Activated B cell treated with CpG ODN at 0.5 μM for 24 hours (primary cell): ENCODE data around the gene HHIP. TPM values are rescaled to one million over a fixed set of nuclear protein-coding genes. Genes with fewer than 3 reads are reported as not detected.

ENCODE experiments used
- ATAC-seq: fragments of 200-7000 bp; cut with Tn5 transposase; one replicate; pipeline ENCODE4 v1.10.0; 2021; ENCODE audit warnings: low read depth, mild to moderate bottlenecking, moderate library complexity
- CTCF ChIA-PET: fragments of 350-600 bp; sonication (Branson Sonifier 250); formaldehyde crosslinking; loops from one replicate; lab custom pipeline; 2021; ENCODE audit warnings: antibody characterized with exemption; lab: Charles Lee
- POLR2A ChIA-PET: fragments of 350-600 bp; sonication (Branson Sonifier 250); formaldehyde crosslinking; loops from one replicate; lab custom pipeline; 2021; ENCODE audit warnings: antibody characterized with exemption; lab: Charles Lee
- DNase-seq: peaks from one replicate; pipeline ENCODE4 v3.0.0; 2022
- H3K27ac Mint-ChIP-seq: one replicate; pipeline ENCODE4 v1.8.0; 2020; ENCODE audit warnings: mixed read lengths
- H3K27me3 Mint-ChIP-seq: one replicate; pipeline ENCODE4 v1.8.0; 2021; ENCODE audit warnings: mixed read lengths
- H3K36me3 Mint-ChIP-seq: one replicate; pipeline ENCODE4 v1.8.0; 2021; ENCODE audit warnings: low read depth, mixed read lengths
- H3K4me1 Mint-ChIP-seq: one replicate; pipeline ENCODE4 v1.8.0; 2021; ENCODE audit warnings: mixed read lengths
- H3K4me3 Mint-ChIP-seq: one replicate; pipeline ENCODE4 v1.8.0; 2020; ENCODE audit warnings: mild to moderate bottlenecking, mixed read lengths
- H3K9me3 Mint-ChIP-seq: one replicate; pipeline ENCODE4 v1.8.0; 2020; ENCODE audit warnings: mixed read lengths
- CTCF ChIP-seq: fragments of 200-600 bp; IDR thresholded peaks from one replicate; pipeline ENCODE4 v1.8.0; 2022; ENCODE audit warnings: antibody characterized with exemption, mild to moderate bottlenecking
- intact Hi-C: fragments of 100-400 bp; cut with micrococcal nuclease; formaldehyde crosslinking; loops from one replicate; pipeline ENCODE4 v1.15.1; 2024
- total RNA-seq: library from RNA; stranded (reverse); gene quantifications from 2 replicates; pipeline ENCODE4 v1.2.3, GENCODE V29; 2022

Gene HHIP
- total RNA-seq, 1 donor from 2014 or later = not detected

DNA sequence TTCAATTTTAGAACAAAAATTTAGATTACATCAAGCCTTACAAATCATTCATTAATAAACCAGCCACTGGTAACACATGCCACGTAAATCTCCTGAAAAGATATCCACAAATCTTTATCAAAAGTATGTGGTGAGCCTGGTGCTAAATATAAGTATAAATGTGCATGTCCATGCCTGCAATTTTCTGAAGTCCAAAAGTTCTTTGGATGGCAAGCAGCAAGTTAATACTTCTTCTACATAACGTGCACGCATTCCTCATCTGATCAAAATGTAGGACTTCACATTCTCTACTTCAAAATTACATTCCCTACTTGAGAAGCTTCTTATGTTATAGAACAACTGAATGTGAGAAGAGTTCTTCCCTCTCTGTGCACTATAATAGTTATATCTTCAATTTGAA lies 49.8 kb downstream of the HHIP start:
- H3K27ac Mint-ChIP-seq = no peak overlapping the region
- H3K36me3 Mint-ChIP-seq = no peaks in the 10 kb centered on the region
- CTCF ChIA-PET = no interaction called here
- POLR2A ChIA-PET = no interaction called here
- H3K27me3 Mint-ChIP-seq = no peaks in the 10 kb centered on the region
- H3K9me3 Mint-ChIP-seq = no peaks in the 10 kb centered on the region
- ATAC-seq (no peak), DNase-seq (no peak)
- no peaks in the 10 kb centered on the region for H3K4me1 Mint-ChIP-seq
- intact Hi-C loops = no loop called here
- no peak for TF ChIP-seq CTCF
- no peak overlapping the region for H3K4me3 Mint-ChIP-seq

DNA sequence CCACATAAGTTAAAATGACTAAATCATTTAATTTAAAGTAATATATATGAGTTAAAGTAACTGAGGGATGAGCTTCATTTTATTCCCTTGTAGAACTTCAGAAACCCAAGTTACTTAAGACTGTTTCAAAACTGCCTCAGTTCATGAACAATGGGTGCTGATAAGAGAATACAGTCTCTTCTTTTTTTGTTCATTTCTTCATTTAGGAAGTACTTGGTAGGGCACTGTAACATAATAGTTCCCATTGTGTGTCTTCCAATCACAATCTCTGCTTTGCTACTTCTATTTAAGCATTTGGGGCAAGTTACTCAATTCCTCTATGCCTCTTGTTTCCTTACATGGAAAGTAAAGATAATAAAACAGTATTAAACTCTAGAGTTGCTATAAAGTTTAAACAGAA lies 50.4 kb downstream of the HHIP start:
- H3K36me3 Mint-ChIP-seq = no peaks in the 10 kb centered on the region
- no peak for TF ChIP-seq CTCF
- no peaks in the 10 kb centered on the region for H3K4me1 Mint-ChIP-seq
- no peak overlapping the region for H3K27ac Mint-ChIP-seq
- POLR2A ChIA-PET = no interaction called here
- H3K9me3 Mint-ChIP-seq = no peaks in the 10 kb centered on the region
- no peak overlapping the region for H3K4me3 Mint-ChIP-seq
- DNase-seq (no peak), ATAC-seq (no peak)
- intact Hi-C loops = no loop called here
- H3K27me3 Mint-ChIP-seq = no peaks in the 10 kb centered on the region
- CTCF ChIA-PET = no interaction called here

GRCh38 chr4:144699565-144699964 lies 53.6 kb downstream of the HHIP start:
- DNase-seq = no peak
- H3K4me1 Mint-ChIP-seq = no peaks in the 10 kb centered on the region
- no peak overlapping the region for H3K4me3 Mint-ChIP-seq
- H3K27ac Mint-ChIP-seq = no peak overlapping the region
- no peak for TF ChIP-seq CTCF
- CTCF ChIA-PET = no interaction called here
- intact Hi-C loops = no loop called here
- H3K9me3 Mint-ChIP-seq = no peaks in the 10 kb centered on the region
- H3K27me3 Mint-ChIP-seq = no peaks in the 10 kb centered on the region
- no peaks in the 10 kb centered on the region for H3K36me3 Mint-ChIP-seq
- POLR2A ChIA-PET = no interaction called here
- no peak for ATAC-seq

DNA sequence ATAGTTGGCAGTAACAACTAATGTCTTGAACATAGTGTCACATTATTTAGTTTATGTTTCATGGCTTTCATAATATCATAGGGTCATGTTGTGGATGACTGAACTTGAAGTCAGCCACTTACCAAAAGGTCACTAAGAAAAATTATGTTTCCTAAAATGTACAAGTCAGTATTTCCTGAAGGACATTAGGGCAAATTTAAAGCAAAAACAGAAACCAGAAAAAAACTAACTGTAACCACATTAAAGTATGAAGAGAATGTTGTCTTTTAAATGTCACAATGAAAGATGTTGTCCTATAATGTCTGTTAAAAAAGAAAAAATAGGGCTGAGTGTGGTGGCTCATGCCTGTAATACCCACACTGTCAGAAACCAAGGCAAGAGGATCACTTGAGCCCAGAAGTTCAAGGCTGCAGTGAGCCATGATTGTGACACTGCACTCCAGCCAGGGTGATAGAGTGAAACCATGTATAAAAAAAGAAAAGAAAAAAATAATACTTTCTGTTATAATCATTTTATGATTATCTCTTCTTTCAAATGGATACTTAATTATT lies 55.8 kb downstream of the HHIP start:
- H3K27me3 Mint-ChIP-seq = no peaks in the 10 kb centered on the region
- no peak overlapping the region for H3K4me3 Mint-ChIP-seq
- ATAC-seq = no peak
- ChIA-PET CTCF (no interaction called here), POLR2A (no interaction called here)
- TF ChIP-seq CTCF = no peak
- no peaks in the 10 kb centered on the region for H3K9me3 Mint-ChIP-seq
- H3K27ac Mint-ChIP-seq = no peak overlapping the region
- H3K36me3 Mint-ChIP-seq = no peaks in the 10 kb centered on the region
- intact Hi-C loops = no loop called here
- no peaks in the 10 kb centered on the region for H3K4me1 Mint-ChIP-seq
- no peak for DNase-seq

DNA sequence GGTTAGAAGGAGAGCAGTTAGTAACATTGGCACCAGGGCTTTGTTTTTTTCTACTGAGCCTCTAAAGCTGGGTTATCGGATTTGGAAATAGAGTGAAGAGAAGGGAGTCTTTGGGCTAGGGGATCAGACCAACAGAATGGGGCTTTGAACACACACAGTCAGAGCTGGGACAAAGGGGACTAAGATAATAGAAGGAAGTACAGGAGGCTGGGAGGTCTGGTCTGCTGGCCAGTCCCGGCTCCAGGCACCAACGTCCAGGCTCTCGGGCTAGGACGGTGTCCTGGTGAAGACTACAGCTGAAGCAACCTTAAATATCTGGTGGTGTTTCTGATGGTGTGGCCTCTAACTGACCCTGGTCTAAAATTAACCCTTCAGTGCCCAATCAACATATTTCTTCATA lies 57.5 kb downstream of the HHIP start:
- no peaks in the 10 kb centered on the region for H3K9me3 Mint-ChIP-seq
- H3K27ac Mint-ChIP-seq = no peak overlapping the region
- no peaks in the 10 kb centered on the region for H3K27me3 Mint-ChIP-seq
- no peaks in the 10 kb centered on the region for H3K4me1 Mint-ChIP-seq
- no peaks in the 10 kb centered on the region for H3K36me3 Mint-ChIP-seq
- no peak for DNase-seq
- TF ChIP-seq CTCF = no peak
- ChIA-PET CTCF (no interaction called here), POLR2A (no interaction called here)
- no peak overlapping the region for H3K4me3 Mint-ChIP-seq
- ATAC-seq = no peak
- intact Hi-C loops = no loop called here
